GM23338 (cell line): Measurements from ENCODE around the gene PLD1. TPM values are rescaled to one million over a fixed set of nuclear protein-coding genes. Genes with fewer than 3 reads are reported as not detected.

Experiments
- ATAC-seq: fragments of 200-7000 bp; cut with Tn5 transposase; 3 replicates; pipeline ENCODE4 v1.9.1; 2020
- DNase-seq: peaks from one replicate; pipeline ENCODE4 v3.0.0-alpha.2; 2015; ENCODE audit warnings: low spot score
- H2AFZ ChIP-seq: fragments of 200-600 bp; sonication (generic); 2 replicates; pipeline ENCODE4 v1.8.0; 2016; ENCODE audit warnings: antibody characterized with exemption, mild to moderate bottlenecking, moderate library complexity
- H3F3A ChIP-seq: fragments of 200-600 bp; sonication (generic); replicated peaks from 2 replicates; pipeline ENCODE4 v1.8.0; 2017; ENCODE audit warnings: antibody characterized with exemption, mixed run types, low read depth
- H3K27ac ChIP-seq: fragments of 200-600 bp; sonication (generic); 2 replicates; pipeline ENCODE4 v1.6.1; 2016; ENCODE audit warnings: low read depth
- H3K27me3 ChIP-seq: fragments of 200-600 bp; sonication (generic); 2 replicates; pipeline ENCODE4 v1.8.0; 2016; ENCODE audit warnings: mild to moderate bottlenecking, mixed run types, moderate library complexity; ENCODE audit not compliant: insufficient read depth
- H3K36me3 ChIP-seq: fragments of 200-600 bp; sonication (generic); 2 replicates; pipeline ENCODE4 v1.8.0; 2016; ENCODE audit warnings: mild to moderate bottlenecking; ENCODE audit not compliant: insufficient read depth
- H3K4me1 ChIP-seq: fragments of 200-600 bp; sonication (generic); 2 replicates; pipeline ENCODE4 v1.8.0; 2016; ENCODE audit warnings: mild to moderate bottlenecking, moderate library complexity; ENCODE audit not compliant: insufficient read depth
- H3K4me2 ChIP-seq: fragments of 200-600 bp; sonication (generic); 2 replicates; pipeline ENCODE4 v1.7.1; 2017; ENCODE audit warnings: mixed run types
- H3K4me3 ChIP-seq: fragments of 200-600 bp; sonication (generic); 2 replicates; pipeline ENCODE4 v1.6.1; 2016; ENCODE audit warnings: mixed run types
- H3K79me2 ChIP-seq: fragments of 200-600 bp; sonication (generic); replicated peaks from 2 replicates; pipeline ENCODE4 v1.8.0; 2017; ENCODE audit warnings: mild to moderate bottlenecking; ENCODE audit not compliant: insufficient read depth
- H3K9me2 ChIP-seq: fragments of 200-600 bp; sonication (generic); 2 replicates; pipeline ENCODE4 v1.8.0; 2017; ENCODE audit not compliant: insufficient read depth
- H4K20me1 ChIP-seq: fragments of 200-600 bp; sonication (generic); replicated peaks from 2 replicates; pipeline ENCODE4 v1.8.0; 2017; ENCODE audit warnings: mild to moderate bottlenecking; ENCODE audit not compliant: insufficient read depth
- H3K27ac Mint-ChIP-seq: 2 replicates; pipeline ENCODE4 v1.8.0; 2020; ENCODE audit warnings: inconsistent platforms, mild to moderate bottlenecking, moderate library complexity, mixed read lengths
- H3K27me3 Mint-ChIP-seq: 3 replicates; pipeline ENCODE4 v1.8.0; 2022; ENCODE audit warnings: low read depth, mild to moderate bottlenecking, moderate library complexity, mixed read lengths, inconsistent platforms; ENCODE audit not compliant: insufficient read depth, poor library complexity
- H3K36me3 Mint-ChIP-seq: 3 replicates; pipeline ENCODE4 v1.8.0; 2021; ENCODE audit warnings: low read depth, mild to moderate bottlenecking, inconsistent platforms, moderate library complexity, mixed read lengths
- H3K4me1 Mint-ChIP-seq: 3 replicates; pipeline ENCODE4 v1.8.0; 2020; ENCODE audit warnings: mild to moderate bottlenecking, inconsistent platforms, mixed read lengths
- H3K4me3 Mint-ChIP-seq: 3 replicates; pipeline ENCODE4 v1.8.0; 2021; ENCODE audit warnings: moderate library complexity, mild to moderate bottlenecking, inconsistent platforms, mixed read lengths
- H3K9me3 Mint-ChIP-seq: 3 replicates; pipeline ENCODE4 v1.8.0; 2020; ENCODE audit warnings: moderate library complexity, mild to moderate bottlenecking, inconsistent platforms, mixed read lengths
- CREB1 ChIP-seq: fragments of 250-450 bp; sonication (Bioruptor Pico); IDR thresholded peaks from 2 replicates; pipeline ENCODE4 v1.5.0; 2020; ENCODE audit warnings: low read depth, mild to moderate bottlenecking, moderate library complexity
- CTCF ChIP-seq, 2 experiments: fragments of 200-600 bp in 1 of 2; sonication (generic) in 1 of 2; conservative IDR thresholded peaks; 2 replicates each; pipeline versions ENCODE4 v1.5.1 to v1.6.1; 2016 to 2017; ENCODE audit warnings: antibody characterized with exemption in 2 of 2, low read depth in 2 of 2, mild to moderate bottlenecking in 2 of 2, moderate library complexity in 1 of 2
- EZH2 ChIP-seq: fragments of 200-600 bp; sonication (generic); IDR thresholded peaks from one replicate; pipeline ENCODE4 v1.8.0; 2017; ENCODE audit warnings: antibody characterized with exemption, mild to moderate bottlenecking, low read depth; ENCODE audit not compliant: unreplicated experiment
- EZH2phosphoT487 ChIP-seq: fragments of 200-600 bp; sonication (generic); IDR thresholded peaks from one replicate; pipeline ENCODE4 v1.8.1; 2018; ENCODE audit warnings: antibody characterized with exemption; ENCODE audit not compliant: unreplicated experiment
- JUNB ChIP-seq: IDR thresholded peaks from one replicate; pipeline ENCODE4 v1.6.1; 2016; ENCODE audit warnings: antibody characterized with exemption; ENCODE audit not compliant: unreplicated experiment
- NANOG ChIP-seq: IDR thresholded peaks from 2 replicates; pipeline ENCODE4 v1.6.1; 2016; ENCODE audit warnings: antibody characterized with exemption, borderline replicate concordance
- POLR2AphosphoS5 ChIP-seq: IDR thresholded peaks from 2 replicates; pipeline ENCODE4 v1.6.1; 2016; ENCODE audit warnings: antibody characterized with exemption, low read depth
- STAT1 ChIP-seq: IDR thresholded peaks from one replicate; pipeline ENCODE4 v1.6.1; 2016; ENCODE audit warnings: antibody characterized with exemption; ENCODE audit not compliant: unreplicated experiment
- ZNF114 ChIP-seq: fragments of 250-450 bp; sonication (Bioruptor Pico); IDR thresholded peaks from 2 replicates; pipeline ENCODE4 v1.5.0; 2020; ENCODE audit warnings: mild to moderate bottlenecking, moderate library complexity
- ZNF331 ChIP-seq: fragments of 250-450 bp; sonication (Bioruptor Pico); IDR thresholded peaks from 2 replicates; pipeline ENCODE4 v1.5.0; 2020; ENCODE audit warnings: low read depth, mild to moderate bottlenecking, moderate library complexity
- polyA plus RNA-seq: library from polyadenylated mRNA; unstranded; fragments of >200 nt; fragmentation: Nextera tagmentation; extraction: Ambion mirVana; gene quantifications from 2 replicates; pipeline ENCODE4 v1.2.1, GENCODE V29; 2016
- total RNA-seq: library from RNA; depleted of rRNA; stranded (reverse); fragments of >200 nt; shearing (Covaris generic); gene quantifications from 2 replicates; pipeline ENCODE4 v1.2.3, GENCODE V29; 2014
- TF ChIP-seq, protein P1 (sequence below): IDR thresholded peaks from 2 replicates; pipeline ENCODE4 v1.6.1; 2016; ENCODE audit warnings: antibody characterized with exemption
- TF ChIP-seq, protein P2 (sequence below): fragments of 250-450 bp; sonication (Bioruptor Pico); IDR thresholded peaks from 2 replicates; pipeline ENCODE4 v1.5.0; 2020; ENCODE audit warnings: mild to moderate bottlenecking, moderate library complexity
- TF ChIP-seq, protein P3 (sequence below): IDR thresholded peaks from one replicate; pipeline ENCODE4 v1.6.1; 2018; ENCODE audit warnings: antibody characterized with exemption; ENCODE audit not compliant: unreplicated experiment

PLD1 gene
- total and polyA plus RNA-seq, 2 experiments from 2014 or later, result 1.4 to 2.2 TPM

- H3K4me1 ChIP-seq, result peaks cover 14% of the 10 kb centered on the region; the same call in 1 of the 2 replicates
- no peak overlapping the region for H3K4me3 ChIP-seq
- H4K20me1 ChIP-seq, result no peaks in the 10 kb centered on the region
- H3K36me3 Mint-ChIP-seq, result peaks cover 17% of the 10 kb centered on the region
- H3K27me3 Mint-ChIP-seq, result peaks cover 2% of the 10 kb centered on the region
- H3K4me2 ChIP-seq, result no peak overlapping the region
- H3K27ac ChIP-seq, result no peak overlapping the region
- no peaks in the 10 kb centered on the region for H3K36me3 ChIP-seq
- ATAC-seq, result no peak
- no peaks in the 10 kb centered on the region for H3K27me3 ChIP-seq
- H3F3A ChIP-seq, result no peaks in the 10 kb centered on the region
- no peaks in the 10 kb centered on the region for H3K9me2 ChIP-seq
- H3K4me3 Mint-ChIP-seq, result no peak overlapping the region
- DNase-seq, result no peak
- H3K9me3 Mint-ChIP-seq, result peaks cover 26% of the 10 kb centered on the region
- H2AFZ ChIP-seq, result no peak overlapping the region
- H3K79me2 ChIP-seq, result no peaks in the 10 kb centered on the region
- H3K4me1 Mint-ChIP-seq, result peaks cover 30% of the 10 kb centered on the region
- no peak for TF ChIP-seq EZH2
- TF ChIP-seq CREB1, result no peak
- TF ChIP-seq, protein P1, sequence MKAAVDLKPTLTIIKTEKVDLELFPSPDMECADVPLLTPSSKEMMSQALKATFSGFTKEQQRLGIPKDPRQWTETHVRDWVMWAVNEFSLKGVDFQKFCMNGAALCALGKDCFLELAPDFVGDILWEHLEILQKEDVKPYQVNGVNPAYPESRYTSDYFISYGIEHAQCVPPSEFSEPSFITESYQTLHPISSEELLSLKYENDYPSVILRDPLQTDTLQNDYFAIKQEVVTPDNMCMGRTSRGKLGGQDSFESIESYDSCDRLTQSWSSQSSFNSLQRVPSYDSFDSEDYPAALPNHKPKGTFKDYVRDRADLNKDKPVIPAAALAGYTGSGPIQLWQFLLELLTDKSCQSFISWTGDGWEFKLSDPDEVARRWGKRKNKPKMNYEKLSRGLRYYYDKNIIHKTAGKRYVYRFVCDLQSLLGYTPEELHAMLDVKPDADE, result no peak
- TF ChIP-seq ZNF331 (CRISPR knock-in tag), result no peak
- TF ChIP-seq CTCF (conservative IDR thresholded peaks at IDR 0.05; ENCODE audit: low read depth in 2 of 2), result no peak
- TF ChIP-seq EZH2phosphoT487, result no peak
- TF ChIP-seq NANOG, result no peak
- TF ChIP-seq, protein P2, sequence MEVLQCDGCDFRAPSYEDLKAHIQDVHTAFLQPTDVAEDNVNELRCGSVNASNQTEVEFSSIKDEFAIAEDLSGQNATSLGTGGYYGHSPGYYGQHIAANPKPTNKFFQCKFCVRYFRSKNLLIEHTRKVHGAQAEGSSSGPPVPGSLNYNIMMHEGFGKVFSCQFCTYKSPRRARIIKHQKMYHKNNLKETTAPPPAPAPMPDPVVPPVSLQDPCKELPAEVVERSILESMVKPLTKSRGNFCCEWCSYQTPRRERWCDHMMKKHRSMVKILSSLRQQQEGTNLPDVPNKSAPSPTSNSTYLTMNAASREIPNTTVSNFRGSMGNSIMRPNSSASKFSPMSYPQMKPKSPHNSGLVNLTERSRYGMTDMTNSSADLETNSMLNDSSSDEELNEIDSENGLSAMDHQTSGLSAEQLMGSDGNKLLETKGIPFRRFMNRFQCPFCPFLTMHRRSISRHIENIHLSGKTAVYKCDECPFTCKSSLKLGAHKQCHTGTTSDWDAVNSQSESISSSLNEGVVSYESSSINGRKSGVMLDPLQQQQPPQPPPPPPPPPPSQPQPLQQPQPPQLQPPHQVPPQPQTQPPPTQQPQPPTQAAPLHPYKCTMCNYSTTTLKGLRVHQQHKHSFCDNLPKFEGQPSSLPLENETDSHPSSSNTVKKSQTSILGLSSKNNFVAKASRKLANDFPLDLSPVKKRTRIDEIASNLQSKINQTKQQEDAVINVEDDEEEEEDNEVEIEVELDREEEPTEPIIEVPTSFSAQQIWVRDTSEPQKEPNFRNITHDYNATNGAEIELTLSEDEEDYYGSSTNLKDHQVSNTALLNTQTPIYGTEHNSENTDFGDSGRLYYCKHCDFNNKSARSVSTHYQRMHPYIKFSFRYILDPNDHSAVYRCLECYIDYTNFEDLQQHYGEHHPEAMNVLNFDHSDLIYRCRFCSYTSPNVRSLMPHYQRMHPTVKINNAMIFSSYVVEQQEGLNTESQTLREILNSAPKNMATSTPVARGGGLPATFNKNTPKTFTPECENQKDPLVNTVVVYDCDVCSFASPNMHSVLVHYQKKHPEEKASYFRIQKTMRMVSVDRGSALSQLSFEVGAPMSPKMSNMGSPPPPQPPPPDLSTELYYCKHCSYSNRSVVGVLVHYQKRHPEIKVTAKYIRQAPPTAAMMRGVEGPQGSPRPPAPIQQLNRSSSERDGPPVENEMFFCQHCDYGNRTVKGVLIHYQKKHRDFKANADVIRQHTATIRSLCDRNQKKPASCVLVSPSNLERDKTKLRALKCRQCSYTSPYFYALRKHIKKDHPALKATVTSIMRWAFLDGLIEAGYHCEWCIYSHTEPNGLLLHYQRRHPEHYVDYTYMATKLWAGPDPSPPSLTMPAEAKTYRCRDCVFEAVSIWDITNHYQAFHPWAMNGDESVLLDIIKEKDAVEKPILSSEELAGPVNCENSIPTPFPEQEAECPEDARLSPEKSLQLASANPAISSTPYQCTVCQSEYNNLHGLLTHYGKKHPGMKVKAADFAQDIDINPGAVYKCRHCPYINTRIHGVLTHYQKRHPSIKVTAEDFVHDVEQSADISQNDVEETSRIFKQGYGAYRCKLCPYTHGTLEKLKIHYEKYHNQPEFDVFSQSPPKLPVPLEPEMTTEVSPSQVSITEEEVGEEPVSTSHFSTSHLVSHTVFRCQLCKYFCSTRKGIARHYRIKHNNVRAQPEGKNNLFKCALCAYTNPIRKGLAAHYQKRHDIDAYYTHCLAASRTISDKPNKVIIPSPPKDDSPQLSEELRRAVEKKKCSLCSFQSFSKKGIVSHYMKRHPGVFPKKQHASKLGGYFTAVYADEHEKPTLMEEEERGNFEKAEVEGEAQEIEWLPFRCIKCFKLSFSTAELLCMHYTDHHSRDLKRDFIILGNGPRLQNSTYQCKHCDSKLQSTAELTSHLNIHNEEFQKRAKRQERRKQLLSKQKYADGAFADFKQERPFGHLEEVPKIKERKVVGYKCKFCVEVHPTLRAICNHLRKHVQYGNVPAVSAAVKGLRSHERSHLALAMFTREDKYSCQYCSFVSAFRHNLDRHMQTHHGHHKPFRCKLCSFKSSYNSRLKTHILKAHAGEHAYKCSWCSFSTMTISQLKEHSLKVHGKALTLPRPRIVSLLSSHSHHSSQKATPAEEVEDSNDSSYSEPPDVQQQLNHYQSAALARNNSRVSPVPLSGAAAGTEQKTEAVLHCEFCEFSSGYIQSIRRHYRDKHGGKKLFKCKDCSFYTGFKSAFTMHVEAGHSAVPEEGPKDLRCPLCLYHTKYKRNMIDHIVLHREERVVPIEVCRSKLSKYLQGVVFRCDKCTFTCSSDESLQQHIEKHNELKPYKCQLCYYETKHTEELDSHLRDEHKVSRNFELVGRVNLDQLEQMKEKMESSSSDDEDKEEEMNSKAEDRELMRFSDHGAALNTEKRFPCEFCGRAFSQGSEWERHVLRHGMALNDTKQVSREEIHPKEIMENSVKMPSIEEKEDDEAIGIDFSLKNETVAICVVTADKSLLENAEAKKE (CRISPR knock-in tag), result no peak
- TF ChIP-seq ZNF114 (CRISPR knock-in tag), result no peak
- TF ChIP-seq JUNB, result no peak
- TF ChIP-seq POLR2AphosphoS5, result no peak
- TF ChIP-seq, protein P3, sequence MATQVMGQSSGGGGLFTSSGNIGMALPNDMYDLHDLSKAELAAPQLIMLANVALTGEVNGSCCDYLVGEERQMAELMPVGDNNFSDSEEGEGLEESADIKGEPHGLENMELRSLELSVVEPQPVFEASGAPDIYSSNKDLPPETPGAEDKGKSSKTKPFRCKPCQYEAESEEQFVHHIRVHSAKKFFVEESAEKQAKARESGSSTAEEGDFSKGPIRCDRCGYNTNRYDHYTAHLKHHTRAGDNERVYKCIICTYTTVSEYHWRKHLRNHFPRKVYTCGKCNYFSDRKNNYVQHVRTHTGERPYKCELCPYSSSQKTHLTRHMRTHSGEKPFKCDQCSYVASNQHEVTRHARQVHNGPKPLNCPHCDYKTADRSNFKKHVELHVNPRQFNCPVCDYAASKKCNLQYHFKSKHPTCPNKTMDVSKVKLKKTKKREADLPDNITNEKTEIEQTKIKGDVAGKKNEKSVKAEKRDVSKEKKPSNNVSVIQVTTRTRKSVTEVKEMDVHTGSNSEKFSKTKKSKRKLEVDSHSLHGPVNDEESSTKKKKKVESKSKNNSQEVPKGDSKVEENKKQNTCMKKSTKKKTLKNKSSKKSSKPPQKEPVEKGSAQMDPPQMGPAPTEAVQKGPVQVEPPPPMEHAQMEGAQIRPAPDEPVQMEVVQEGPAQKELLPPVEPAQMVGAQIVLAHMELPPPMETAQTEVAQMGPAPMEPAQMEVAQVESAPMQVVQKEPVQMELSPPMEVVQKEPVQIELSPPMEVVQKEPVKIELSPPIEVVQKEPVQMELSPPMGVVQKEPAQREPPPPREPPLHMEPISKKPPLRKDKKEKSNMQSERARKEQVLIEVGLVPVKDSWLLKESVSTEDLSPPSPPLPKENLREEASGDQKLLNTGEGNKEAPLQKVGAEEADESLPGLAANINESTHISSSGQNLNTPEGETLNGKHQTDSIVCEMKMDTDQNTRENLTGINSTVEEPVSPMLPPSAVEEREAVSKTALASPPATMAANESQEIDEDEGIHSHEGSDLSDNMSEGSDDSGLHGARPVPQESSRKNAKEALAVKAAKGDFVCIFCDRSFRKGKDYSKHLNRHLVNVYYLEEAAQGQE, result no peak
- no peak for TF ChIP-seq STAT1
- H3K27ac Mint-ChIP-seq, result no peak overlapping the region
Measured at GRCh38 chr3:171749124-171749523, 61.2 kb downstream of the PLD1 start.
